Neuronal stem cell (in vitro differentiated cells): ENCODE measurements around the gene GNA14.

Source experiments
- DNase-seq: peaks from one replicate; pipeline ENCODE4 v3.0.0-alpha.2; 2013; ENCODE audit warnings: low spot score
- H2AFZ ChIP-seq: one replicate; pipeline ENCODE4 v1.6.1; 2013; ENCODE audit warnings: mild to moderate bottlenecking, low read length, inconsistent platforms
- H2AK5ac ChIP-seq: 2 replicates; pipeline ENCODE4 v1.6.1; 2013; ENCODE audit warnings: low read depth, mild to moderate bottlenecking, inconsistent platforms, low read length, moderate library complexity, mixed read lengths
- H2BK120ac ChIP-seq: 2 replicates; pipeline ENCODE4 v1.6.1; 2013; ENCODE audit warnings: low read depth, mild to moderate bottlenecking, inconsistent platforms, low read length, moderate library complexity, mixed read lengths
- H2BK12ac ChIP-seq: one replicate; pipeline ENCODE4 v1.6.1; 2013; ENCODE audit warnings: low read length, inconsistent platforms
- H2BK15ac ChIP-seq: 2 replicates; pipeline ENCODE4 v1.6.1; 2013; ENCODE audit warnings: mild to moderate bottlenecking, low read length, inconsistent platforms, mixed read lengths
- H2BK5ac ChIP-seq: one replicate; pipeline ENCODE4 v1.6.1; 2013; ENCODE audit warnings: inconsistent platforms, mild to moderate bottlenecking, low read length, moderate library complexity
- H3K14ac ChIP-seq: one replicate; pipeline ENCODE4 v1.6.1; 2013; ENCODE audit warnings: low read length, inconsistent platforms
- H3K18ac ChIP-seq: 2 replicates; pipeline ENCODE4 v1.6.1; 2013; ENCODE audit warnings: low read length, inconsistent platforms
- H3K23ac ChIP-seq: 2 replicates; pipeline ENCODE4 v1.6.1; 2013; ENCODE audit warnings: low read depth, mild to moderate bottlenecking, mixed read lengths, low read length, inconsistent platforms; ENCODE audit not compliant: poor library complexity
- H3K27ac ChIP-seq: replicated peaks from 3 replicates; pipeline ENCODE4 v1.5.1; 2013; ENCODE audit warnings: low read length, inconsistent platforms
- H3K27me3 ChIP-seq, 3 experiments: 2 replicates each; pipeline ENCODE4 v1.6.1; 2013; ENCODE audit warnings: low read length in 3 of 3, mild to moderate bottlenecking in 2 of 3, inconsistent platforms in 1 of 3, low read depth in 1 of 3, mixed read lengths in 1 of 3, moderate library complexity in 1 of 3; ENCODE audit not compliant: control insufficient read depth in 3 of 3, insufficient read depth in 3 of 3
- H3K36me3 ChIP-seq, 2 donors: replicated peaks in 1 of 2; 2 replicates each; pipeline ENCODE4 v1.6.1; 2013; ENCODE audit warnings: low read length in 2 of 2; ENCODE audit not compliant: control insufficient read depth in 2 of 2, insufficient read depth in 2 of 2
- H3K4ac ChIP-seq: 2 replicates; pipeline ENCODE4 v1.6.1; 2013; ENCODE audit warnings: inconsistent platforms, mild to moderate bottlenecking, low read length, moderate library complexity
- H3K4me1 ChIP-seq, 2 donors: 1 replicate in 1 of 2; 2 replicates in 1 of 2; pipeline ENCODE4 v1.6.1; 2013; ENCODE audit warnings: low read length in 2 of 2, low read depth in 1 of 2; ENCODE audit not compliant: control insufficient read depth in 2 of 2, insufficient read depth in 1 of 2
- H3K4me2 ChIP-seq: one replicate; pipeline ENCODE4 v1.6.1; 2013; ENCODE audit warnings: mild to moderate bottlenecking, low read length, inconsistent platforms; ENCODE audit not compliant: insufficient read depth, poor library complexity, severe bottlenecking
- H3K4me3 ChIP-seq, 2 donors: 2 replicates each; pipeline ENCODE4 v1.5.1; 2013; ENCODE audit warnings: low read length in 2 of 2, mild to moderate bottlenecking in 2 of 2, inconsistent platforms in 1 of 2, moderate library complexity in 1 of 2
- H3K79me1 ChIP-seq: one replicate; pipeline ENCODE4 v1.6.1; 2013; ENCODE audit warnings: low read depth, mild to moderate bottlenecking, inconsistent platforms, low read length, moderate library complexity
- H3K9ac ChIP-seq: one replicate; pipeline ENCODE4 v1.6.1; 2013; ENCODE audit warnings: mild to moderate bottlenecking, low read depth, low read length, inconsistent platforms; ENCODE audit not compliant: poor library complexity
- H3K9me3 ChIP-seq, 2 donors: replicated peaks in 1 of 2; 2 replicates each; pipeline versions ENCODE3 to v1.6.1; 2013; ENCODE audit warnings: low read length in 2 of 2, mild to moderate bottlenecking in 2 of 2, inconsistent platforms in 1 of 2, low read depth in 1 of 2, mixed read lengths in 1 of 2, moderate library complexity in 1 of 2; ENCODE audit not compliant: control insufficient read depth in 2 of 2, insufficient read depth in 1 of 2
- H4K8ac ChIP-seq: one replicate; pipeline ENCODE4 v1.6.1; 2013; ENCODE audit warnings: low read depth, mild to moderate bottlenecking, inconsistent platforms, low read length, moderate library complexity
- H4K91ac ChIP-seq: one replicate; pipeline ENCODE4 v1.6.1; 2013; ENCODE audit warnings: low read length, low read depth, mild to moderate bottlenecking, inconsistent platforms; ENCODE audit not compliant: poor library complexity
- WGBS, 2 donors: extraction: QIAGEN DNeasy Blood & Tissue Kit; methylation state at CpG; one replicate each; pipeline ENCODE4 v1.1.7; 2013; ENCODE audit warnings: missing lambda C conversion rate in 2 of 2, mixed read lengths in 1 of 2; ENCODE audit not compliant: insufficient read length in 2 of 2, insufficient replicate concordance in 1 of 2; ENCODE audit errors: extremely low coverage in 2 of 2; 5-methylcytosine and 5-hydroxymethylcytosine counted together

GNA14 gene

GRCh38 chr9:77667151-77667550 lies 19.0 kb upstream of the GNA14 start:
- Histone ChIP-seq H3K4ac (no peak overlapping the region), H3K36me3 (no peaks in the 10 kb centered on the region), H3K4me3 (no peak overlapping the region), H2BK120ac (no peak overlapping the region), H3K18ac (no peak overlapping the region), H4K91ac (no peak overlapping the region), H3K79me1 (no peaks in the 10 kb centered on the region), H2BK15ac (no peak overlapping the region), H3K27me3 (peaks cover 0 to 2% (median 0%) of the 10 kb centered on the region in 3 experiments), H3K27ac (no peak overlapping the region), H3K9me3 (no peaks in the 10 kb centered on the region), H2AK5ac (no peak overlapping the region), H4K8ac (no peak overlapping the region), H3K23ac (no peak overlapping the region), H2BK12ac (no peak overlapping the region), H2BK5ac (no peak overlapping the region), H3K4me1 (no peaks in the 10 kb centered on the region), H3K4me2 (no peak overlapping the region), H3K9ac (no peak overlapping the region), H2AFZ (no peak overlapping the region), H3K14ac (no peak overlapping the region)
- DNase-seq: no peak
- no CpG with 5 or more reads among the region's 1 CpG for WGBS, 2 donors

GRCh38 chr9:77663754-77664153 lies 15.6 kb upstream of the GNA14 start:
- Histone ChIP-seq H3K36me3 (no peaks in the 10 kb centered on the region), H3K23ac (no peak overlapping the region), H2AFZ (no peak overlapping the region), H3K4me2 (no peak overlapping the region), H3K27me3 (no peaks in the 10 kb centered on the region), H2BK5ac (no peak overlapping the region), H3K27ac (no peak overlapping the region), H3K9ac (no peak overlapping the region), H2AK5ac (no peak overlapping the region), H3K79me1 (no peaks in the 10 kb centered on the region), H3K4me1 (no peaks in the 10 kb centered on the region), H3K4me3 (no peak overlapping the region), H2BK12ac (no peak overlapping the region), H3K18ac (no peak overlapping the region), H4K8ac (no peak overlapping the region), H3K4ac (no peak overlapping the region), H3K14ac (no peak overlapping the region), H2BK15ac (no peak overlapping the region), H2BK120ac (no peak overlapping the region), H4K91ac (no peak overlapping the region), H3K9me3 (no peaks in the 10 kb centered on the region)
- DNase-seq: no peak
- no CpG with 5 or more reads among the region's 5 CpGs for WGBS, 2 donors

GRCh38 chr9:77661566-77662085 lies 13.5 kb upstream of the GNA14 start:
- no peak for DNase-seq
- H3K4me1 ChIP-seq: no peaks in the 10 kb centered on the region
- no CpG with 5 or more reads among the region's 7 CpGs for WGBS, 2 donors

GRCh38 chr9:77659926-77660325 lies 11.8 kb upstream of the GNA14 start:
- no peak overlapping the region for H3K4ac ChIP-seq
- H2AK5ac ChIP-seq: no peak overlapping the region
- H3K4me1 ChIP-seq: no peaks in the 10 kb centered on the region
- H2BK15ac ChIP-seq: no peak overlapping the region
- H2AFZ ChIP-seq: no peak overlapping the region
- H3K9ac ChIP-seq: no peak overlapping the region
- H4K91ac ChIP-seq: no peak overlapping the region
- H3K23ac ChIP-seq: no peak overlapping the region
- H2BK5ac ChIP-seq: no peak overlapping the region
- no peak overlapping the region for H2BK120ac ChIP-seq
- H3K4me3 ChIP-seq: no peak overlapping the region
- H3K79me1 ChIP-seq: no peaks in the 10 kb centered on the region
- H3K4me2 ChIP-seq: no peak overlapping the region
- H3K27ac ChIP-seq: no peak overlapping the region
- no peaks in the 10 kb centered on the region for H3K36me3 ChIP-seq
- no peak overlapping the region for H3K18ac ChIP-seq
- no peaks in the 10 kb centered on the region for H3K9me3 ChIP-seq
- no peak for DNase-seq
- H4K8ac ChIP-seq: no peak overlapping the region
- no peak overlapping the region for H2BK12ac ChIP-seq
- no CpG with 5 or more reads among the region's 5 CpGs for WGBS, 2 donors
- no peak overlapping the region for H3K14ac ChIP-seq
- no peaks in the 10 kb centered on the region for H3K27me3 ChIP-seq

More at GRCh38 chr9:77661566-77662085, 13.5 kb upstream of the GNA14 start:
- Histone ChIP-seq H2BK5ac (no peak overlapping the region), H2AK5ac (no peak overlapping the region), H3K23ac (no peak overlapping the region), H2BK12ac (no peak overlapping the region), H3K9ac (no peak overlapping the region), H3K4me2 (no peak overlapping the region), H2AFZ (no peak overlapping the region), H3K4ac (no peak overlapping the region), H3K79me1 (no peaks in the 10 kb centered on the region), H4K91ac (no peak overlapping the region), H3K27me3 (no peaks in the 10 kb centered on the region), H4K8ac (no peak overlapping the region), H3K14ac (no peak overlapping the region), H2BK120ac (no peak overlapping the region), H3K18ac (no peak overlapping the region), H3K9me3 (no peaks in the 10 kb centered on the region), H3K27ac (no peak overlapping the region), H2BK15ac (no peak overlapping the region), H3K4me3 (no peak overlapping the region), H3K36me3 (no peaks in the 10 kb centered on the region)
